Natural killer cell (primary cell): Measurements from ENCODE around the gene FMN1. TPM values are rescaled to one million over a fixed set of nuclear protein-coding genes. Genes with fewer than 3 reads are reported as not detected.

Experiments
- ATAC-seq, 3 donors: fragments of 150-1000 bp in 2 of 3; fragments of 200-7000 bp in 1 of 3; cut with Tn5 transposase; 1 replicate in 1 of 3; 2 replicates in 2 of 3; pipeline ENCODE4 v1.10.0; 2021; ENCODE audit warnings: mild to moderate bottlenecking in 2 of 3, moderate library complexity in 2 of 3
- DNase-seq, 2 donors: peaks; one replicate each; pipeline versions ENCODE4 v3.0.0 to v3.0.0-alpha.2; 2013 to 2021; ENCODE audit warnings: mixed read lengths in 1 of 2
- H3K27ac ChIP-seq: one replicate; pipeline ENCODE4 v1.5.1; 2013; ENCODE audit warnings: mild to moderate bottlenecking, low read length
- H3K27me3 ChIP-seq: one replicate; pipeline ENCODE4 v1.6.1; 2013; ENCODE audit warnings: low read length; ENCODE audit not compliant: control insufficient read depth, insufficient read depth
- H3K36me3 ChIP-seq: one replicate; pipeline ENCODE4 v1.6.1; 2013; ENCODE audit warnings: low read length; ENCODE audit not compliant: control insufficient read depth, insufficient read depth
- H3K4me1 ChIP-seq: one replicate; pipeline ENCODE4 v1.6.1; 2013; ENCODE audit warnings: low read length; ENCODE audit not compliant: control insufficient read depth, insufficient read depth
- H3K4me3 ChIP-seq: one replicate; pipeline ENCODE4 v1.5.1; 2013; ENCODE audit warnings: low read length
- H3K9me3 ChIP-seq: one replicate; pipeline ENCODE4 v1.6.1; 2013; ENCODE audit warnings: low read length; ENCODE audit not compliant: control insufficient read depth, insufficient read depth
- H3K27ac Mint-ChIP-seq, 2 donors: one replicate each; pipeline ENCODE4 v1.8.0; 2022; ENCODE audit warnings: mild to moderate bottlenecking in 2 of 2, mixed read lengths in 2 of 2, moderate library complexity in 1 of 2
- H3K27me3 Mint-ChIP-seq, 2 donors: one replicate each; pipeline ENCODE4 v1.8.0; 2022; ENCODE audit warnings: low read depth in 2 of 2, mixed read lengths in 2 of 2
- H3K36me3 Mint-ChIP-seq: one replicate; pipeline ENCODE4 v1.8.0; 2022; ENCODE audit warnings: mixed read lengths
- H3K4me1 Mint-ChIP-seq, 2 donors: one replicate each; pipeline ENCODE4 v1.8.0; 2022; ENCODE audit warnings: mixed read lengths in 2 of 2
- H3K4me3 Mint-ChIP-seq: one replicate; pipeline ENCODE4 v1.8.0; 2022; ENCODE audit warnings: mild to moderate bottlenecking, moderate library complexity, mixed read lengths
- H3K9me3 Mint-ChIP-seq, 2 donors: one replicate each; pipeline ENCODE4 v1.8.0; 2022; ENCODE audit warnings: mixed read lengths in 2 of 2
- WGBS: methylation state at CpG from one replicate; pipeline ENCODE4 v1.1.7; 2013; ENCODE audit warnings: missing lambda C conversion rate; ENCODE audit not compliant: insufficient coverage; 5-methylcytosine and 5-hydroxymethylcytosine counted together
- intact Hi-C: fragments of 100-400 bp; cut with micrococcal nuclease; formaldehyde crosslinking; loops from one replicate; pipeline ENCODE4 v1.14.2; 2022
- total RNA-seq, 4 donors: library from RNA; stranded (reverse); fragments of 120-200 nt in 1 of 4; gene quantifications; one replicate each; pipeline versions ENCODE4 v1.2.3 to v1.2.4, GENCODE V29; 2013 to 2022
- TF ChIP-seq, protein P1 (sequence below): fragments of 200-600 bp; IDR thresholded peaks from one replicate; pipeline ENCODE4 v1.8.0; 2022; ENCODE audit warnings: antibody characterized with exemption

The FMN1 gene
- total RNA-seq, 3 donors from 2014 or later (not counting 1 experiment from before 2014, with no cell fraction given): 2.0 to 19.2 (median 2.2) TPM

DNA sequence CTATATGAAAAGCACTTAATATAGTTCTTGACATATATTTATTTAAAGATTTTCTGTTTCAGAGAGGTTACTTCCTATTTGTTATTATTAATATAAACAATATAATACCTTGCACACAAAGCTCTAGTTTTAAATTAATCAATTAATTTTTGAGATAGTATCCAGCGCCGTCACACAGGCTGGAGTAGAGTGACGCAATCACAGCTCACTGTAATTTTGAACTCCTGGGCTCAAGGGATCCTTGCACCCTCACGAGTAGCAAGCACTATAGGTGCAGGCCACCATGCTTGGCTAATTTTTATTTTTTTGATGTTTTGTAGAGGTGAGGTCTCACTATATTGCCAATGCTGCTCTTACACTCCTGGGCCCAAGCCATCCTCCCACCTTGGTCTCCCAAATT, 267.4 kb downstream of the FMN1 start:
- no peak overlapping the region for H3K4me3 Mint-ChIP-seq
- no peak overlapping the region for H3K27ac Mint-ChIP-seq
- no peak for ATAC-seq
- Histone ChIP-seq H3K9me3 (no peaks in the 10 kb centered on the region), H3K36me3 (no peaks in the 10 kb centered on the region), H3K4me1 (no peaks in the 10 kb centered on the region), H3K27ac (no peak overlapping the region), H3K4me3 (no peak overlapping the region), H3K27me3 (no peaks in the 10 kb centered on the region)
- intact Hi-C loops: no loop called here
- H3K36me3 Mint-ChIP-seq: no peaks in the 10 kb centered on the region
- TF ChIP-seq, protein P1, sequence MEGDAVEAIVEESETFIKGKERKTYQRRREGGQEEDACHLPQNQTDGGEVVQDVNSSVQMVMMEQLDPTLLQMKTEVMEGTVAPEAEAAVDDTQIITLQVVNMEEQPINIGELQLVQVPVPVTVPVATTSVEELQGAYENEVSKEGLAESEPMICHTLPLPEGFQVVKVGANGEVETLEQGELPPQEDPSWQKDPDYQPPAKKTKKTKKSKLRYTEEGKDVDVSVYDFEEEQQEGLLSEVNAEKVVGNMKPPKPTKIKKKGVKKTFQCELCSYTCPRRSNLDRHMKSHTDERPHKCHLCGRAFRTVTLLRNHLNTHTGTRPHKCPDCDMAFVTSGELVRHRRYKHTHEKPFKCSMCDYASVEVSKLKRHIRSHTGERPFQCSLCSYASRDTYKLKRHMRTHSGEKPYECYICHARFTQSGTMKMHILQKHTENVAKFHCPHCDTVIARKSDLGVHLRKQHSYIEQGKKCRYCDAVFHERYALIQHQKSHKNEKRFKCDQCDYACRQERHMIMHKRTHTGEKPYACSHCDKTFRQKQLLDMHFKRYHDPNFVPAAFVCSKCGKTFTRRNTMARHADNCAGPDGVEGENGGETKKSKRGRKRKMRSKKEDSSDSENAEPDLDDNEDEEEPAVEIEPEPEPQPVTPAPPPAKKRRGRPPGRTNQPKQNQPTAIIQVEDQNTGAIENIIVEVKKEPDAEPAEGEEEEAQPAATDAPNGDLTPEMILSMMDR: no peak
- peaks cover 0 to 16% of the 10 kb centered on the region in 2 donors for H3K27me3 Mint-ChIP-seq
- no peak for DNase-seq
- 97% methylated on average over 4 of the region's 4 CpGs for WGBS
- peaks cover 0 to 2% of the 10 kb centered on the region in 2 donors for H3K9me3 Mint-ChIP-seq
- H3K4me1 Mint-ChIP-seq: no peaks in the 10 kb centered on the region

DNA sequence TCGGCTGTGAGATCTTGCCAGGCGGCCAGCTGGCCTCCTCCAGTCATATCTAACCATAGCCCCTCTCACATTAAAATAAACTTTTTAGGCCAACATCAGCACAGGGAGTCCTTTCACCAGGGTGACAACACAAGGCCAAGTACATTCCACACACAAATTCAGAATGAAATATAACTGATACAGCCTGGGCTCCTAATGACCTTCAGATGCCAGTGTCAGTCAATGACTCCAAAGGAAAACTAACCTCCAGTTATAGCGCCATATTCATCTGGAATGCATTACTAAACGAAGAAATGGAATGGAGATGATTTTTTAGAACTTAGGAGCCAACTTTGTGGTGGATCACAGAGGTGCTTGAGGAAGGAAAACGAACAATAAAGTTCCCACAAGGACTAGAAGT, 271.3 kb downstream of the FMN1 start:
- Mint-ChIP-seq H3K4me3 (no peak overlapping the region), H3K36me3 (no peaks in the 10 kb centered on the region), H3K27me3 (peaks cover 0 to 2% of the 10 kb centered on the region in 2 donors), H3K9me3 (no peaks in the 10 kb centered on the region), H3K27ac (no peak overlapping the region), H3K4me1 (no peaks in the 10 kb centered on the region)
- DNase-seq (no peak), ATAC-seq (no peak)
- Histone ChIP-seq H3K27me3 (no peaks in the 10 kb centered on the region), H3K4me3 (no peak overlapping the region), H3K9me3 (no peaks in the 10 kb centered on the region), H3K36me3 (no peaks in the 10 kb centered on the region), H3K4me1 (no peaks in the 10 kb centered on the region), H3K27ac (no peak overlapping the region)
- TF ChIP-seq, protein P1: no peak
- intact Hi-C loops: no loop called here
- 82% methylated on average over 5 of the region's 5 CpGs for WGBS

DNA sequence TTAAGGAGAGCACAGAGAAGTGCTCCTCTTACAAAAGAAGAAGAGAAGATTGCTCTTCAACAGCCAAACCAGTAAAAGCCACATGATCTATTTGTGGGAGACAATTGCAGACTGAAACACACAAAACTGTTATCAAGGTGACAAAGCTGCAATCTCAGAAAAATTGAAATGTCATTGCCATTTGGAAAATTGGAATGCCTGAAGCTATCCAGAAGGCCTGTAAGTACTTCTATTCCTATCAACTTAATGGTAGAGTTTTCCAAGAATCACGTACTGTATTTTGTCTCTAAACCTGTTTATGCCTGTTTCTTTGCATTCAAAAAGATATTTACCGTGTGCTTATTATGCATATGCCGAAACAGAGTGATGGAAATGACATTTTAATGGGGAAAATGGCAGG, 272.0 kb downstream of the FMN1 start:
- ATAC-seq (no peak), DNase-seq (no peak)
- H3K4me3 Mint-ChIP-seq: no peak overlapping the region
- 83% methylated on average over 3 of the region's 3 CpGs for WGBS
- no peaks in the 10 kb centered on the region for H3K36me3 Mint-ChIP-seq
- Histone ChIP-seq H3K27ac (no peak overlapping the region), H3K36me3 (no peaks in the 10 kb centered on the region), H3K27me3 (no peaks in the 10 kb centered on the region), H3K4me3 (no peak overlapping the region), H3K9me3 (no peaks in the 10 kb centered on the region), H3K4me1 (no peaks in the 10 kb centered on the region)
- TF ChIP-seq, protein P1: no peak
- intact Hi-C loops: no loop called here
- H3K27me3 Mint-ChIP-seq: peaks cover 0 to 2% of the 10 kb centered on the region in 2 donors
- no peaks in the 10 kb centered on the region for H3K4me1 Mint-ChIP-seq
- no peak overlapping the region for H3K27ac Mint-ChIP-seq
- H3K9me3 Mint-ChIP-seq: no peaks in the 10 kb centered on the region

DNA sequence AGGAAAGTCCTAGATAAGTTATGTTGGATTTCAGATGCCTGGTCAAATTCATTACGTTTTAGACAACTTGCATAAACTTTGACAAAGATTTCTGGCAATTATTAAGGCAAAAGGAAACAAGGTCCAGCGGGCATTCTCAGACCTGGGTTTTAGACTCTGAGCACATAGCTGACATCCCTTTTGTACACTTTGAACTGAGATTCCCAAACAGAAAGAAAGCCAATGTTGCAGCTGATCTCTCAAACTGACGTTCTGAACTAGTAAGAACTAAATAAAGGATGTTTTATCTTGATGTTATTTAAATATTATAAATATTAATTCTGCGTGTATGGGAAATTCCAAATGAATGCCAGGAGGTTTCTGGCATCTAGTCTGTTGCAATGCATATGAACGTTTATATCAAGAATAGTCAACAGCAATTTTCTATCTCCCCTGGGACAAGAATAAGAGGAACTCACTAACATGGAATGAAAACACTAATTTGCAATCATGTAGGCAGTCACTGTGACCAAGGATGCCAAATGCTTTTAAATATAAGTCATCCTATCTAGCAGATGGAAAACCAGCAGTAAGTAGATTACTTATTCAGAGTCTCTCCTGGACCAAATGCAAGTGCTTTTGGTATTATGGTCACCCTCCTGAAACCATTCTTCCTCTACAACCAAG, 274.6 kb downstream of the FMN1 start:
- Histone ChIP-seq H3K27ac (no peak overlapping the region), H3K4me3 (no peak overlapping the region), H3K4me1 (no peaks in the 10 kb centered on the region), H3K27me3 (no peaks in the 10 kb centered on the region), H3K9me3 (no peaks in the 10 kb centered on the region), H3K36me3 (no peaks in the 10 kb centered on the region)
- Mint-ChIP-seq H3K4me1 (no peaks in the 10 kb centered on the region), H3K27me3 (peaks cover 8 to 19% of the 10 kb centered on the region in 2 donors), H3K27ac (no peak overlapping the region), H3K36me3 (no peaks in the 10 kb centered on the region), H3K4me3 (no peak overlapping the region), H3K9me3 (no peaks in the 10 kb centered on the region)
- 73% methylated on average over 3 of the region's 5 CpGs for WGBS
- intact Hi-C loops: no loop called here
- no peak for ATAC-seq
- TF ChIP-seq, protein P1: no peak
- DNase-seq: no peak
